ENCODE data around the gene PCDHA8. TPM values are rescaled to one million over a fixed set of nuclear protein-coding genes. Genes with fewer than 3 reads are reported as not detected.
"Not testable (repeated sequence)": the region's sequence is repeated elsewhere in the genome, so short reads cannot be mapped to it uniquely, and the experiment has no call there.

The PCDHA8 gene
- total RNA-seq, 1 donor: under 0.01 TPM

DNA sequence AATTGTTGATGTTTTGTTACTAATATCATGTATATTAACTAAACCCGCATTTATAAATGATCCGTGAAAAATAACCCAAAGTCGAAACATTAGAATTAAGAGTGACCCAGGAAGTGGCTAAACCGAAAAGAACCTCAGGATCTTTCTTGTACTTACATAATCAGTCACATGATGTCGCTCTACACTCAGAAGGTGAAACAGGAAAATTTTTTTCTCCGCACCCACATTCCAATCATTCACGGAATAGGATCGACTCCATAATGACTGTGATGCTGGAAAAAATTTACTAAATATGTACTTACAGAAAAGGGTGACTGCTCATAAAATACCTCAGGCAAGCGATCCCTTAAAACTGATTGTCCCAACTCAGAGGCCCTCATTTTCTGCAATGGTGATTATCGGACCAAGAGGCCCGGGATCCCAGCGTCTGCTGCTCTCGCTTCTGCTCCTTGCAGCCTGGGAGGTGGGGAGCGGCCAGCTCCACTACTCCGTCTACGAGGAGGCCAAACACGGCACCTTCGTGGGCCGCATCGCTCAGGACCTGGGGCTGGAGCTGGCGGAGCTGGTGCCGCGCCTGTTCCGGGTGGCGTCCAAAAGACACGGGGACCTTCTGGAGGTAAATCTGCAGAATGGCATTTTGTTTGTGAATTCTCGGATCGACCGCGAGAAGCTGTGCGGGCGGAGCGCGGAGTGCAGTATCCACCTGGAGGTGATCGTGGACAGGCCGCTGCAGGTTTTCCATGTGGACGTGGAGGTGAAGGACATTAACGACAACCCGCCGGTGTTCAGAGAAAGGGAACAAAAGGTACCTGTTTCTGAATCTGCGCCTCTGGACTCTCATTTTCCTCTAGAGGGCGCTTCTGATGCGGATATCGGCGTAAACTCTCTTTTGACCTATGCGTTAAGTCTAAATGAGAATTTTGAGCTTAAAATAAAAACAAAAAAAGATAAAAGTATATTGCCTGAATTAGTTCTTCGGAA is 34.4 kb downstream of the PCDHA8 start, which contains the start of gene PCDHA12:
PCDHA12 (plus strand) TSS at position 224 of the 981 bp plus-strand sequence; CDS start at position 389, 165 bp downstream.
- TF ChIP-seq, protein P1, sequence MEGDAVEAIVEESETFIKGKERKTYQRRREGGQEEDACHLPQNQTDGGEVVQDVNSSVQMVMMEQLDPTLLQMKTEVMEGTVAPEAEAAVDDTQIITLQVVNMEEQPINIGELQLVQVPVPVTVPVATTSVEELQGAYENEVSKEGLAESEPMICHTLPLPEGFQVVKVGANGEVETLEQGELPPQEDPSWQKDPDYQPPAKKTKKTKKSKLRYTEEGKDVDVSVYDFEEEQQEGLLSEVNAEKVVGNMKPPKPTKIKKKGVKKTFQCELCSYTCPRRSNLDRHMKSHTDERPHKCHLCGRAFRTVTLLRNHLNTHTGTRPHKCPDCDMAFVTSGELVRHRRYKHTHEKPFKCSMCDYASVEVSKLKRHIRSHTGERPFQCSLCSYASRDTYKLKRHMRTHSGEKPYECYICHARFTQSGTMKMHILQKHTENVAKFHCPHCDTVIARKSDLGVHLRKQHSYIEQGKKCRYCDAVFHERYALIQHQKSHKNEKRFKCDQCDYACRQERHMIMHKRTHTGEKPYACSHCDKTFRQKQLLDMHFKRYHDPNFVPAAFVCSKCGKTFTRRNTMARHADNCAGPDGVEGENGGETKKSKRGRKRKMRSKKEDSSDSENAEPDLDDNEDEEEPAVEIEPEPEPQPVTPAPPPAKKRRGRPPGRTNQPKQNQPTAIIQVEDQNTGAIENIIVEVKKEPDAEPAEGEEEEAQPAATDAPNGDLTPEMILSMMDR (IDR thresholded peaks at IDR 0.05; ENCODE audit: insufficient read depth, low read depth, low read length): no peak
- DNase-seq (ENCODE audit: low read depth): no peak
- no peak within 1 kb of the TSS for H3K4me3 ChIP-seq (ENCODE audit: low read depth, low read length)

DNA sequence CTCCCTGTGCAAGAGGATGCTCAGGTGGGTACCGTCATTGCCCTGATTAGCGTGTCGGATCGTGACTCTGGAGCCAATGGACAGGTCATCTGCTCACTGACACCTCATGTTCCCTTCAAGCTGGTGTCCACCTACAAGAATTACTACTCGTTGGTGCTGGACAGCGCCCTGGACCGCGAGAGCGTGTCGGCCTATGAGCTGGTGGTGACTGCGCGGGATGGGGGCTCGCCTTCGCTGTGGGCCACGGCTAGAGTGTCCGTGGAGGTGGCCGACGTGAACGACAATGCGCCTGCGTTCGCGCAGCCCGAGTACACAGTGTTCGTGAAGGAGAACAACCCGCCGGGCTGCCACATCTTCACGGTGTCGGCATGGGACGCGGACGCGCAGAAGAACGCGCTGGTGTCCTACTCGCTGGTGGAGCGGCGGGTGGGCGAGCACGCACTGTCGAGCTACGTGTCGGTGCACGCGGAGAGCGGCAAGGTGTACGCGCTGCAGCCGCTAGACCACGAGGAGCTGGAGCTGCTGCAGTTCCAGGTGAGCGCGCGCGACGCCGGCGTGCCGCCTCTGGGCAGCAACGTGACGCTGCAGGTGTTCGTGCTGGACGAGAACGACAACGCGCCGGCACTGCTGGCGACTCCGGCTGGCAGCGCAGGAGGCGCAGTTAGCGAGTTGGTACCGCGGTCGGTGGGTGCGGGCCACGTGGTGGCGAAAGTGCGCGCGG is 35.7 kb downstream of the PCDHA8 start:
- H3K4me3 ChIP-seq (ENCODE audit: low read depth, low read length); DNase-seq (ENCODE audit: low read depth): not testable (repeated sequence)

DNA sequence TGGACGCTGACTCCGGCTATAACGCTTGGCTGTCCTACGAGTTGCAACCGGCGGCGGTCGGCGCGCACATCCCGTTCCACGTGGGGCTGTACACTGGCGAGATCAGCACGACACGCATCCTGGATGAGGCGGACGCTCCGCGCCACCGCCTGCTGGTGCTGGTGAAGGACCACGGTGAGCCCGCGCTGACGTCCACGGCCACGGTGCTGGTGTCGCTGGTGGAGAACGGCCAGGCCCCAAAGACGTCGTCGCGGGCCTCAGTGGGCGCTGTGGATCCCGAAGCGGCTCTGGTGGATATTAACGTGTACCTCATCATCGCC is 36.2 kb downstream of the PCDHA8 start:
- TF ChIP-seq, protein P1 (IDR thresholded peaks at IDR 0.05; ENCODE audit: insufficient read depth, low read depth, low read length): no peak
- no peak overlapping the region for H3K4me3 ChIP-seq (ENCODE audit: low read depth, low read length)
- DNase-seq (ENCODE audit: low read depth): no peak

DNA sequence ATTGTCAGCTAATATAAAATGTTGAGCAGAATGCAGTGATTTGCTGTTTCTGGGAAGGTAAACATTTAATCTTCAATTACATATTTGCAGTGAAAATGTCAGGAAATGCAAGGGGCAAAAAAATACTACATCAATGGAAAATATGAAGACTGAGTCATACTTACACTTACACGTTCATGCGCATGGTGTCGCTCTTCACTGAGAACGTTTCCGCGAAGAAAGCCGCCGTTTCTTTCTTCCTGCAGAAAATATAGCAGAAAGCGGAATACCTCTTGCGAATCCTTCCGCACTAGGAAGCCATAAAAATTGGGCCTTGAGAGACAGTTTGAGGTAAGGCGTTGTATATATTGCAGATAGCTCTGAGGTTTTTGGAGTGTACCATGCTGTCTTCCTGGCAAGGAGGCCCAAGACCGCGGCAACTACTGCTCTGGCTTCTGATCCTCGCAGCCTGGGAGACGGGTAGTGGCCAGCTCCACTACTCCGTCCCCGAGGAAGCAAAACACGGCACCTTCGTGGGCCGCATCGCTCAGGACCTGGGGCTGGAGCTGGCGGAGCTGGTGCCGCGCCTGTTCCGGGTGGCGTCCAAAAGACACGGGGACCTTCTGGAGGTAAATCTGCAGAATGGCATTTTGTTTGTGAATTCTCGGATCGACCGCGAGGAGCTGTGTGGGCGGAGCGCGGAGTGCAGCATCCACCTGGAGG is 41.1 kb downstream of the PCDHA8 start, which contains the start of gene PCDHA13:
PCDHA13 (plus strand) TSS at position 236 of the 702 bp plus-strand sequence; CDS start at position 381, 145 bp downstream.
- DNase-seq (ENCODE audit: low read depth): peak; percentile 1
- no peak within 1 kb of the TSS for H3K4me3 ChIP-seq (ENCODE audit: low read depth, low read length)
- TF ChIP-seq, protein P1 (IDR thresholded peaks at IDR 0.05; ENCODE audit: insufficient read depth, low read depth, low read length): no peak

DNA sequence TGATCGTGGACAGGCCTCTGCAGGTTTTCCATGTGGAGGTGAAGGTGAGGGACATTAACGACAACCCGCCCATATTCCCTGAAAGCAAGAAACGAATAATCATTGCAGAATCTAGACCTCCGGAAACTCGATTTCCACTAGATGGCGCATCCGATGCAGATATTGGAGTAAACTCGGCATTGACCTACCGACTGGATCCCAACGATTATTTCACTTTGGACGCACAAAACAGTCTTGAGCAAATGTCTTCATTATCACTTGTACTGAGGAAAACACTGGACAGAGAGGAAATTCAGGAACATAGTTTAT is 41.6 kb downstream of the PCDHA8 start:
- TF ChIP-seq, protein P1 (IDR thresholded peaks at IDR 0.05; ENCODE audit: insufficient read depth, low read depth, low read length): no peak
- no peak for DNase-seq (ENCODE audit: low read depth)
- H3K4me3 ChIP-seq (ENCODE audit: low read depth, low read length): no peak overlapping the region

DNA sequence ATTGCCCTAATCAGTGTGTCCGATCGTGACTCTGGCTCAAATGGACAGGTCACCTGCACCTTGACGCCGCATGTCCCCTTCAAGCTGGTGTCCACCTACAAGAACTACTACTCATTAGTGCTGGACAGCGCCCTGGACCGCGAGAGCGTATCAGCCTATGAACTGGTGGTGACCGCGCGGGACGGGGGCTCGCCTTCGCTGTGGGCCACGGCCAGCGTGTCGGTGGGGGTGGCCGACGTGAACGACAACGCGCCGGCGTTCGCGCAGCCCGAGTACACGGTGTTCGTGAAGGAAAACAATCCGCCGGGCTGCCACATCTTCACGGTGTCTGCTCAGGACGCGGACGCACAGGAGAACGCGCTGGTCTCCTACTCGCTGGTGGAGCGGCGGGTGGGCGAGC is 42.4 kb downstream of the PCDHA8 start:
- H3K4me3 ChIP-seq (ENCODE audit: low read depth, low read length): no peak overlapping the region
- TF ChIP-seq, protein P1 (IDR thresholded peaks at IDR 0.05; ENCODE audit: insufficient read depth, low read depth, low read length): no peak
- no peak for DNase-seq (ENCODE audit: low read depth)

Data from fibroblast of villous mesenchyme (primary cell).